Cardiac fibroblast (primary cell): ENCODE results near the gene FOXN3.
"Not testable (repeated sequence)": the region's sequence is repeated elsewhere in the genome, so short reads cannot be mapped to it uniquely, and the experiment has no call there.

Source experiments
- DNase-seq, 2 donors: peaks; one replicate each; pipeline versions ENCODE4 v3.0.0 to v3.0.0-alpha.2; 2010; ENCODE audit warnings: low read depth in 2 of 2
- H3K4me3 ChIP-seq, 2 donors: replicated peaks in 1 of 2; 1 replicate in 1 of 2; 2 replicates in 1 of 2; pipeline ENCODE4 v1.5.1; 2011; ENCODE audit warnings: low read depth in 2 of 2, low read length in 2 of 2, mild to moderate bottlenecking in 2 of 2, moderate library complexity in 1 of 2
- TF ChIP-seq, protein P1 (sequence below): IDR thresholded peaks from one replicate; pipeline ENCODE4 v1.5.1; 2011; ENCODE audit warnings: low read depth, mild to moderate bottlenecking, low read length, inconsistent platforms

FOXN3 gene

DNA sequence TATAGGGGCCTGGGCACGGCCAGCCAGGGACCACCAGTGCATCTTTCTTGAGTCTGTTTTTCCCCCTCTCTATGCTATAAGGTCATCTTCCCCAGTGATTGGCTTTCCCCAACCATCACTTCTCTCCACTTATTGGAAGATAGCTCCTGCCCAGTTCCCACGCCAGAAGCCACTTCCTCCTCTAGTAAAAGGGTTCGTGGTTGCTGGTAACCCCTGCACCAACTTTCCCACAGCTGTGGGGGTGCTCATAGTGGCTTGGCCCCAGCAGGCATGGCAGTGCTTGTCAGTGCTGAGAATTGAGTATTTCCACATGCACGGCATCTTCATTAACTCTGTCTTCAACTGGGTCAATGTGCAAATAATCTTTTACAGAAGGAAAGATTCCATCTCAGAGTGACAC, 215.4 kb downstream of the FOXN3 start:
- TF ChIP-seq, protein P1, sequence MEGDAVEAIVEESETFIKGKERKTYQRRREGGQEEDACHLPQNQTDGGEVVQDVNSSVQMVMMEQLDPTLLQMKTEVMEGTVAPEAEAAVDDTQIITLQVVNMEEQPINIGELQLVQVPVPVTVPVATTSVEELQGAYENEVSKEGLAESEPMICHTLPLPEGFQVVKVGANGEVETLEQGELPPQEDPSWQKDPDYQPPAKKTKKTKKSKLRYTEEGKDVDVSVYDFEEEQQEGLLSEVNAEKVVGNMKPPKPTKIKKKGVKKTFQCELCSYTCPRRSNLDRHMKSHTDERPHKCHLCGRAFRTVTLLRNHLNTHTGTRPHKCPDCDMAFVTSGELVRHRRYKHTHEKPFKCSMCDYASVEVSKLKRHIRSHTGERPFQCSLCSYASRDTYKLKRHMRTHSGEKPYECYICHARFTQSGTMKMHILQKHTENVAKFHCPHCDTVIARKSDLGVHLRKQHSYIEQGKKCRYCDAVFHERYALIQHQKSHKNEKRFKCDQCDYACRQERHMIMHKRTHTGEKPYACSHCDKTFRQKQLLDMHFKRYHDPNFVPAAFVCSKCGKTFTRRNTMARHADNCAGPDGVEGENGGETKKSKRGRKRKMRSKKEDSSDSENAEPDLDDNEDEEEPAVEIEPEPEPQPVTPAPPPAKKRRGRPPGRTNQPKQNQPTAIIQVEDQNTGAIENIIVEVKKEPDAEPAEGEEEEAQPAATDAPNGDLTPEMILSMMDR, result no peak
- no peak overlapping the region for H3K4me3 ChIP-seq
- DNase-seq, result no peak

DNA sequence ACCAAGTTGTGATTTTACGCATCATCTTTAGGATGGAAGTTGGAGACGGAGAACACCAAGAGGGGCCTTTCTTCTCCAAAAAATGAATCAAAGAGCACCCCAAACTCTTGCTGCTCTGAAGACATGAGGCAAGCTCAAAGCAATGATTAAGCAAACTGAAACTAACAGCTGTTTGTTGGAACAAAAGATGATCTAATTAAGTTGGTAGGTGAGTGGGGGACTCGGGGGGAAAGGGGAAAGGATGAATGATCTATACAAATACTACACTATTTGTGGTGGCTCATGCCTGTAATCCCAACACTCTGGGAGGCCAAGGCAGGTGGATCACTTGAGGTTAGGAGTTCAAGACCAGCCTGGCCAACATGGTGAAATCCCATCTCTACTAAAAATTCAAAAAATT, 217.7 kb downstream of the FOXN3 start:
- not testable (repeated sequence) for DNase-seq, H3K4me3 ChIP-seq

DNA sequence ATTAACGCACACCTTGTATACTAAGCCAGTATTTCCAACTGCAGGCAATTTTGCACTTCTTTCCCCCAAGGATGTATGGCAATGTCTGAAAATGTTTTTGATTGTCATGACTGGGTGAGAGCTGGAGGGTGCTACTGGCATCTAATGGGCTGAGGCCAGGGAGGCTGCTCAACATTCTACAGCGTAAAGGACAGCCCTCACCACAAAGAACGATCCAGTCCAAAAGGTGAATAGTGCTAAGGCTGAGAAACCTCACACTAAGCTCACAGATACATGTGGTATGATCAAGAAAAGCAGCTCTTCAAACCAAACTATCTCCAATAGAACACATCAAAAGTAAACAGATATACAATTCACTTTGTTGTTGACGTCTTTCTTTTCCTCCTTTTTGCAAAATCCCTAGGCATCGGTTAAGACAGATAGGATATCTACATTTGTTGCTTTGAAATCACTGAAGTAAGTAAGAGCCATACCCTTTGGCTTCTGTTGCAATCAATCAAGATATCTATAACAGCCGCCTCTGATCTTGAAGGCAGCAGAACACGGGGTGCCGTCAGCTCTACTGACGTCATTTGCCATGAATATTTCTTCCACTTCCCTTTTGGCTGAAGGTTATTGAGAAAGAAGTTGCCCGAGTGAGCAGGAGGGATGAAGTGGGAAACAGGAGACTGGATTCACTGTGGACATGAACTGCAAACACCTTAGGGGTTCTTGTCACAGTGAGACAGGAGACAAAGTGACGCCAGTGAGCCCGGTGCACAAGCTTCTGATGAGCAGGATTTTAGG, 218.3 kb downstream of the FOXN3 start:
- TF ChIP-seq, protein P1, result no peak
- peak in 1 of 2 donors; percentile 43 for DNase-seq

DNA sequence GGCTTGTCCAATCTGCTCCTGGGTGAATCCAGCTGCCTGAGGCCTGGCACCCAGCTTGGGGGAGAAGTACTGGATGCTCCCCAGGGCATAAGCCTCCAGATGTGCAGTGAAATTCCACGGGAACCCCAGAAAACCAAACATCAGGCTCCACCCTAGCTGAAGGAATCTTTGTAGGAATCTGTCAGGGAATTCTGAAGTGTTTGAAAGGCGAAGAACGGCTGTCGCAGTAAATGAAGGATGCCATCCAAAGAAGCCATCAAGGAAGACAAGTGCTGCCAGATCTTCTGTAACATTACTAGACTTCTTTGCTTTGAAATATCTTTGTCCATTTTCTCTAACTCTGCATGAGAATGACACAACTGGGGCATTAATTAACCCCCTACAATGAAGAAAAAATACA, 219.4 kb downstream of the FOXN3 start:
- TF ChIP-seq, protein P1, result no peak
- DNase-seq, result no peak
- no peak overlapping the region for H3K4me3 ChIP-seq

More for the DNA sequence above, 218.3 kb downstream of the FOXN3 start:
- no peak overlapping the region for H3K4me3 ChIP-seq

DNA sequence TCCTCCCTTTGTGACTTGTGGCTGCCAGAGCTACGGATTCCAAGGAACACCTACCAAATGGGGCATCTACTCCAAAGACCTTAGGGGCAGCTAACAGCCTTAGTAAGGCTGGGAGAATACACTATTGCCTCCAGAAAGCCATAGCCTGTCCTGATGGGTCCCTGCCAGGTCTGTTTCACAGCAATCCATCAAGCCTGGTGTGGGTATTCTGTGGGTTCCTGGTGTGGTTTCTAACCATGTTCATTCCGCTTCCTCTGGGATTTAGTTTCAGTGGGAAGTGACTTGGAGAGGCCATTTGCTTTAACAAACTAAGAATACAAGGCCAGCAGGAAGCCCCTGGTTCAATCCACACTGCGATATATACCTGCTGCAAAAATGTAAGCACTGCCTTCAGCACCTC, 220.5 kb downstream of the FOXN3 start:
- DNase-seq, result no peak
- no peak overlapping the region for H3K4me3 ChIP-seq
- TF ChIP-seq, protein P1, result no peak

DNA sequence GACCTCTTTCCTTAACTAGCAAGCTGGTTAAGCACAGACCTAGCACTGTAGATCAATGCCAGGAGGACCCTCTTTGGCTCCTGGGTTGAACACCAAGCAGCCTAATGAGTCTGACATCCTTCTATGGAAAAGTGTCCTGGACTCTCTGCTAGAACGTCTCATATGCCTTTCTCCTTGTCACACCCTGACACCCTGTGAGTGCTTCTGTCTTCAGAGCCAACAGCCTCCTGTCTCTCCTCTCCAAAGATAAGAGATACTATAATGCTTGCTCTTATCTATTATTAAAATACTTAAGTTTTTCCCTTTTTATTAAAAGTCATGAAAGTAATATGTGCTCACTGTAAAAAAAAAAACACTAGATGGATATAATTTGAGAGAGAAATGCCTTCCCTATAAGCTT, 222.7 kb downstream of the FOXN3 start:
- TF ChIP-seq, protein P1, result no peak
- H3K4me3 ChIP-seq, result no peak overlapping the region
- DNase-seq, result no peak

DNA sequence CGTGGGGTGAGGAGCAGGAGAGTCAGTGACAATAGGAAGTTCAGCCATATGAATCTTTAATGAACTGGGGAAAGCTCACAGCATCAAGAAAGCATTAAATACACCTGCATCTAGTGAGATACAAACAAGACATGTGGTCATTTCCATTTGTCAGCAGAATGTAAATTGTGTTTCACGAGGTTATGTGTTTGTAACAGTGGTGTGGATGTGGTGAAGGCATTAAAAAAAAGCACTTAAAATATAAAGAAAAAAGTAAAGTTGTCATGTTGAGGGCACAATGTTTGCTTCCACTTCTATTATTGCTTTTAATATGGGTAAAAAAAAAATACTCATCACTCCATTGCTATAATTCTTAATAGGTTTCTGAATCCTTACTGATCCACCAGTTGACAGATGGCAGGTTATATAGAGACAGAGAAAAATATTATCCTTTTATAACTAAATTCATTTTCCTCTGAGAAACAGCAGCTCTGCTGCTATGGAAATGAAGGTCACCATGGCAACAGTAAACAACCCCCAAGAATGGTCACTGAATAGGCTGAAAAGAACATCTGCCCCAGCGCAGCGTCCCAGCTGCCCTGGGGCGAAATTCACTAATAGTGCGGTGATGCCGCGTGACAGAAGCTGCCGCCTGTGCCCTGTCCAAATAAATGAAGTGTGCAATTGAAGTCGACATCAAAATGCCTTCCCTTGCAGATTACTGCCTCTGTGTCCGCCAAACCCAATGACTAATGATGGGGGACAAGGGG, 226.1 kb downstream of the FOXN3 start:
- DNase-seq, result no peak
- TF ChIP-seq, protein P1, result no peak
- no peak overlapping the region for H3K4me3 ChIP-seq
